Measurements from ENCODE around the gene FSD1L.

Gene FSD1L

GRCh38 chr9:105535920-105536668 lies 88.3 kb downstream of the FSD1L start:
- Histone ChIP-seq H4K20me1 (ENCODE audit: insufficient read depth, low read length) (peaks cover 18% of the 10 kb centered on the region; the same call in 1 of the 2 replicates), H3K36me3 (replicated peaks; ENCODE audit: low read depth, low read length) (peaks cover 28% of the 10 kb centered on the region), H3K9ac (ENCODE audit: low read length) (no peak overlapping the region), H2AFZ (ENCODE audit: low read depth, low read length) (no peak overlapping the region), H3K4me1 (ENCODE audit: low read length) (peaks cover 40% of the 10 kb centered on the region), H3K79me2 (ENCODE audit: low read length) (no peaks in the 10 kb centered on the region), H3K4me3 (ENCODE audit: low read length) (peak overlapping the region; percentile 18), H3K4me2 (ENCODE audit: low read length) (peak overlapping the region; percentile 68), H3K27me3 (ENCODE audit: low read depth, low read length) (peaks cover 5% of the 10 kb centered on the region; the same call in 1 of the 2 replicates), H3K27ac (ENCODE audit: low read length) (no peak overlapping the region), H3K9me3 (ENCODE audit: insufficient read depth, low read length) (no peaks in the 10 kb centered on the region)
- TF ChIP-seq CTCF (IDR thresholded peaks at IDR 0.05; ENCODE audit: low read depth, low read length) (no peak), EZH2phosphoT487 (IDR thresholded peaks at IDR 0.05; ENCODE audit: low read depth) (no peak)

- Histone ChIP-seq H3K79me2 (ENCODE audit: low read length) (no peaks in the 10 kb centered on the region), H3K27ac (ENCODE audit: low read length) (no peak overlapping the region), H3K4me3 (ENCODE audit: low read length) (no peak overlapping the region), H3K9me3 (ENCODE audit: insufficient read depth, low read length) (no peaks in the 10 kb centered on the region), H3K9ac (ENCODE audit: low read length) (no peak overlapping the region), H3K27me3 (ENCODE audit: low read depth, low read length) (peaks cover 5% of the 10 kb centered on the region; the same call in 1 of the 2 replicates), H3K4me2 (ENCODE audit: low read length) (no peak overlapping the region), H4K20me1 (ENCODE audit: insufficient read depth, low read length) (peaks cover 18% of the 10 kb centered on the region; the same call in 1 of the 2 replicates), H3K36me3 (replicated peaks; ENCODE audit: low read depth, low read length) (peaks cover 33% of the 10 kb centered on the region), H2AFZ (ENCODE audit: low read depth, low read length) (no peak overlapping the region), H3K4me1 (ENCODE audit: low read length) (peaks cover 45% of the 10 kb centered on the region)
- TF ChIP-seq CTCF (IDR thresholded peaks at IDR 0.05; ENCODE audit: low read depth, low read length) (peak; percentile 32; the same call in 1 of the 2 replicates), EZH2phosphoT487 (IDR thresholded peaks at IDR 0.05; ENCODE audit: low read depth) (no peak)
Observed at GRCh38 chr9:105539452-105539851, 91.6 kb downstream of the FSD1L start.

- Histone ChIP-seq H3K4me2 (ENCODE audit: low read length) (peak overlapping the region; percentile 16; the same call in 1 of the 2 replicates), H3K9me3 (ENCODE audit: insufficient read depth, low read length) (no peaks in the 10 kb centered on the region), H3K27ac (ENCODE audit: low read length) (peak overlapping the region; percentile 23; the same call in 1 of the 2 replicates), H2AFZ (ENCODE audit: low read depth, low read length) (no peak overlapping the region), H3K4me1 (ENCODE audit: low read length) (peaks cover 26% of the 10 kb centered on the region), H3K36me3 (replicated peaks; ENCODE audit: low read depth, low read length) (peaks cover 26% of the 10 kb centered on the region), H3K4me3 (ENCODE audit: low read length) (no peak overlapping the region), H4K20me1 (ENCODE audit: insufficient read depth, low read length) (0 out of 2 replicates have a peak, but pooled peaks cover 7% of the 10 kb centered on the region), H3K79me2 (ENCODE audit: low read length) (no peaks in the 10 kb centered on the region), H3K27me3 (ENCODE audit: low read depth, low read length) (peaks cover 5% of the 10 kb centered on the region; the same call in 1 of the 2 replicates), H3K9ac (ENCODE audit: low read length) (no peak overlapping the region)
- TF ChIP-seq CTCF (IDR thresholded peaks at IDR 0.05; ENCODE audit: low read depth, low read length) (no peak), EZH2phosphoT487 (IDR thresholded peaks at IDR 0.05; ENCODE audit: low read depth) (no peak)
Observed at GRCh38 chr9:105541838-105542237, 94.0 kb downstream of the FSD1L start.

- Histone ChIP-seq H3K27ac (ENCODE audit: low read length) (no peak overlapping the region), H4K20me1 (ENCODE audit: insufficient read depth, low read length) (no peaks in the 10 kb centered on the region), H2AFZ (ENCODE audit: low read depth, low read length) (no peak overlapping the region), H3K9me3 (ENCODE audit: insufficient read depth, low read length) (no peaks in the 10 kb centered on the region), H3K4me2 (ENCODE audit: low read length) (no peak overlapping the region), H3K79me2 (ENCODE audit: low read length) (peaks cover 9% of the 10 kb centered on the region), H3K9ac (ENCODE audit: low read length) (no peak overlapping the region), H3K4me1 (ENCODE audit: low read length) (peaks cover 6% of the 10 kb centered on the region), H3K4me3 (ENCODE audit: low read length) (no peak overlapping the region), H3K27me3 (ENCODE audit: low read depth, low read length) (no peaks in the 10 kb centered on the region), H3K36me3 (replicated peaks; ENCODE audit: low read depth, low read length) (no peaks in the 10 kb centered on the region)
- TF ChIP-seq CTCF (IDR thresholded peaks at IDR 0.05; ENCODE audit: low read depth, low read length) (no peak), EZH2phosphoT487 (IDR thresholded peaks at IDR 0.05; ENCODE audit: low read depth) (no peak)
Observed at GRCh38 chr9:105554042-105554441, 106.2 kb downstream of the FSD1L start.

Data from OCI-LY3 (cell line).